ENCODE results near the gene SGK1. TPM values are rescaled to one million over a fixed set of nuclear protein-coding genes. Genes with fewer than 3 reads are reported as not detected.

The SGK1 gene
- total RNA-seq, 1 donor from 2014 or later, result 6.3 TPM

- DNase-seq, result no peak
- no peak overlapping the region for H3K27ac Mint-ChIP-seq (ENCODE audit: unreplicated experiment)
- H3K4me3 Mint-ChIP-seq (ENCODE audit: unreplicated experiment), result peak overlapping the region; percentile 93
- TF ChIP-seq, protein P1, sequence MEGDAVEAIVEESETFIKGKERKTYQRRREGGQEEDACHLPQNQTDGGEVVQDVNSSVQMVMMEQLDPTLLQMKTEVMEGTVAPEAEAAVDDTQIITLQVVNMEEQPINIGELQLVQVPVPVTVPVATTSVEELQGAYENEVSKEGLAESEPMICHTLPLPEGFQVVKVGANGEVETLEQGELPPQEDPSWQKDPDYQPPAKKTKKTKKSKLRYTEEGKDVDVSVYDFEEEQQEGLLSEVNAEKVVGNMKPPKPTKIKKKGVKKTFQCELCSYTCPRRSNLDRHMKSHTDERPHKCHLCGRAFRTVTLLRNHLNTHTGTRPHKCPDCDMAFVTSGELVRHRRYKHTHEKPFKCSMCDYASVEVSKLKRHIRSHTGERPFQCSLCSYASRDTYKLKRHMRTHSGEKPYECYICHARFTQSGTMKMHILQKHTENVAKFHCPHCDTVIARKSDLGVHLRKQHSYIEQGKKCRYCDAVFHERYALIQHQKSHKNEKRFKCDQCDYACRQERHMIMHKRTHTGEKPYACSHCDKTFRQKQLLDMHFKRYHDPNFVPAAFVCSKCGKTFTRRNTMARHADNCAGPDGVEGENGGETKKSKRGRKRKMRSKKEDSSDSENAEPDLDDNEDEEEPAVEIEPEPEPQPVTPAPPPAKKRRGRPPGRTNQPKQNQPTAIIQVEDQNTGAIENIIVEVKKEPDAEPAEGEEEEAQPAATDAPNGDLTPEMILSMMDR (IDR thresholded peaks at IDR 0.05; ENCODE audit: partially characterized antibody, unreplicated experiment), result no peak
- H3K9me3 Mint-ChIP-seq (ENCODE audit: unreplicated experiment), result peaks cover 1% of the 10 kb centered on the region
- H3K36me3 Mint-ChIP-seq (ENCODE audit: unreplicated experiment), result no peaks in the 10 kb centered on the region
- H3K4me1 Mint-ChIP-seq (ENCODE audit: low read depth, unreplicated experiment), result peaks cover 9% of the 10 kb centered on the region
- H3K27me3 Mint-ChIP-seq (ENCODE audit: unreplicated experiment), result peaks cover 3% of the 10 kb centered on the region
These were observed 493 bp upstream of the SGK1 start for GRCh38 chr6:134318236-134318973.

DNA sequence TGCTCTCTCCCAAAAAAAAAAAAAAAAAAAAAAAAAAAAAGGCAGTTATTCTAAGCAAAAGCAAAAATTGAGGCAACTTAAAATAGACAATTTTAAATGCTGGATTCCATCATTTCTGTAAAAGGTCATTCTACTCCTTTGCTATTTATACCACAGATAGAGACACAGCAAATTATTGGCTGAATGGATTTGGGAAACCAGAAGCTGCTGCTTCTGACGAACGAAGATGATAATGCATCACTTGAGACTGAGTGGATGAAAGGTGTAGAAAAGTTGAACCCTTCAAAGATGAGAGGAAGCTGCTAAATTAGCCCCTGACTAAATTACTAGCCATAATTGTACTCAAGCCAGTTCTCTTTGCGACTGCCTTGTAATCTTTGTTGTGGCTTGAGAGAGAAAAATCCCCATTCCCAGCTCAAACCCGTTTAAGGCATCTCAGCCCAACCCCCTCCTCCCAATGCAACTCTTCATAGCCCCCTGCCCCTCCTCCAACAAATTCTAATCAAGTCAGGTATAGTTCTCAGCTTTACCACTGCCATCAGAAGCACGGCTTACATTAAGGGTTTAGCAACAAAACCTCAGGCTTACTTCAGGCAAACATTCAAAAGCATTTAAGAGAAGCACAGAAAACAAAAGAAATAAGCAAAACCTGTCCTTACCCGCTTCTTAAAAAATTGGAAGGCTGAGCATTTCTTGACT, 1.0 kb downstream of the SGK1 start:
- Mint-ChIP-seq H3K9me3 (ENCODE audit: unreplicated experiment) (no peaks in the 10 kb centered on the region), H3K4me1 (ENCODE audit: low read depth, unreplicated experiment) (peaks cover 9% of the 10 kb centered on the region), H3K27ac (ENCODE audit: unreplicated experiment) (no peak overlapping the region), H3K4me3 (ENCODE audit: unreplicated experiment) (peak overlapping the region; percentile 93), H3K36me3 (ENCODE audit: unreplicated experiment) (no peaks in the 10 kb centered on the region), H3K27me3 (ENCODE audit: unreplicated experiment) (peaks cover 3% of the 10 kb centered on the region)
- no peak for DNase-seq
- TF ChIP-seq, protein P1 (IDR thresholded peaks at IDR 0.05; ENCODE audit: partially characterized antibody, unreplicated experiment), result no peak

GRCh38 chr6:134315974-134316441, 1.9 kb downstream of the SGK1 start:
- Mint-ChIP-seq H3K36me3 (ENCODE audit: unreplicated experiment) (no peaks in the 10 kb centered on the region), H3K4me3 (ENCODE audit: unreplicated experiment) (peak overlapping the region; percentile 32), H3K27me3 (ENCODE audit: unreplicated experiment) (peaks cover 3% of the 10 kb centered on the region), H3K27ac (ENCODE audit: unreplicated experiment) (no peak overlapping the region), H3K9me3 (ENCODE audit: unreplicated experiment) (no peaks in the 10 kb centered on the region), H3K4me1 (ENCODE audit: low read depth, unreplicated experiment) (peaks cover 9% of the 10 kb centered on the region)
- DNase-seq, result no peak
- TF ChIP-seq, protein P1 (IDR thresholded peaks at IDR 0.05; ENCODE audit: partially characterized antibody, unreplicated experiment), result no peak

DNA sequence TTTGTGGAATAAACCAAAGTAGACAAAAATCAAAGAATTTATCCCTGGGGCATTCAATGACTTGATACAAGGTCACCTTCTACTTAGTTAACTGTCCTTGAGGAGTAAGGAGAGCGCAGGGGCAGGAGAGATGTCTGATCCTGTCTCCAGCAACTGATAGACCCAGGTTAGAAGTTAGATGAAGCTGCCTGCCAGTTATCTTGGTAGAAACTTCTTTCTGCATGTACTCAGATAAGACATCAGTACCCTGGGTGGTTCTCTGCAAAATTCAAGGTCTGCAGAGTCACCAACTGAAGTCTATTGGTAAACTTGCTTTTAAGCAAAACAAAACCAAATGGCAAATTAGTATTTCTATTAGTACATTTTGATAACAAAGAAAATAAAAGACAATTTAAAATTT, 2.7 kb downstream of the SGK1 start:
- no peak overlapping the region for H3K27ac Mint-ChIP-seq (ENCODE audit: unreplicated experiment)
- H3K4me3 Mint-ChIP-seq (ENCODE audit: unreplicated experiment), result no peak overlapping the region
- H3K4me1 Mint-ChIP-seq (ENCODE audit: low read depth, unreplicated experiment), result peaks cover 9% of the 10 kb centered on the region
- H3K27me3 Mint-ChIP-seq (ENCODE audit: unreplicated experiment), result no peaks in the 10 kb centered on the region
- H3K36me3 Mint-ChIP-seq (ENCODE audit: unreplicated experiment), result no peaks in the 10 kb centered on the region
- no peak for DNase-seq
- no peaks in the 10 kb centered on the region for H3K9me3 Mint-ChIP-seq (ENCODE audit: unreplicated experiment)
- TF ChIP-seq, protein P1 (IDR thresholded peaks at IDR 0.05; ENCODE audit: partially characterized antibody, unreplicated experiment), result no peak
